ENCODE measurements around the gene TMEM256.

Gene TMEM256

GRCh38 chr17:7407082-7407481 is 3.2 kb upstream of the TMEM256 start:
- no peak for DNase-seq

GRCh38 chr17:7406235-7406825 is 2.4 kb upstream of the TMEM256 start:
- DNase-seq, result no peak

- no peak for DNase-seq
These were observed 1.7 kb upstream of the TMEM256 start for GRCh38 chr17:7405350-7406234.

- DNase-seq, result peak; percentile 64
These were observed 946 bp upstream of the TMEM256 start for GRCh38 chr17:7404737-7405349.

GRCh38 chr17:7403727-7403976 is 245 bp downstream of the TMEM256 start:
- no peak for DNase-seq

GRCh38 chr17:7403043-7403726 is 712 bp downstream of the TMEM256 start:
- DNase-seq, result no peak

GRCh38 chr17:7398612-7399011 is 5.3 kb downstream of the TMEM256 start:
- no peak for DNase-seq

GRCh38 chr17:7396147-7396546 is 7.8 kb downstream of the TMEM256 start:
- DNase-seq, result no peak

- peak; percentile 93 for DNase-seq
These were observed 9.3 kb downstream of the TMEM256 start, which contains the start of gene PLSCR3 for GRCh38 chr17:7394452-7395191. Gene PLSCR3 (minus strand): TSS chr17:7394525. CDS start chr17:7394110, 415 bp downstream.

- DNase-seq, result no peak
These were observed 10.1 kb downstream of the TMEM256 start for GRCh38 chr17:7393613-7394451.

GRCh38 chr17:7392696-7393612 is 10.9 kb downstream of the TMEM256 start:
- no peak for DNase-seq

- no peak for DNase-seq
These were observed 12.6 kb downstream of the TMEM256 start for GRCh38 chr17:7391307-7391706.

GRCh38 chr17:7389924-7390910 is 13.7 kb downstream of the TMEM256 start:
- no peak for DNase-seq

- DNase-seq, result no peak
These were observed 15.0 kb downstream of the TMEM256 start for GRCh38 chr17:7388856-7389255.

- DNase-seq, result no peak
These were observed 19.3 kb downstream of the TMEM256 start for GRCh38 chr17:7384489-7385081.

- no peak for DNase-seq
These were observed 20.0 kb downstream of the TMEM256 start for GRCh38 chr17:7383742-7384488.

- DNase-seq, result no peak
These were observed 20.5 kb downstream of the TMEM256 start for GRCh38 chr17:7383371-7383741.

GRCh38 chr17:7382901-7383300 is 21.0 kb downstream of the TMEM256 start:
- no peak for DNase-seq
